Endothelial cell of umbilical vein (primary cell): Measurements from ENCODE around the gene PM20D2. TPM values are rescaled to one million over a fixed set of nuclear protein-coding genes. Genes with fewer than 3 reads are reported as not detected.

Experiments used
- BruUV-seq: library from RNA; stranded (reverse); fragments of 400-500 nt; replicated peaks from 2 replicates; lab custom pipeline; 2021; lab: Mats Ljungman, UMichigan
- CTCF ChIA-PET: fragments of 300-600, 350-600 bp; sonication (Branson Sonifier 250); formaldehyde crosslinking; loops from one replicate; lab custom pipeline; 2021; ENCODE audit warnings: antibody characterized with exemption, inconsistent platforms; lab: Charles Lee
- POLR2A ChIA-PET: fragments of 300-600, 350-600 bp; sonication (Branson Sonifier 250); formaldehyde crosslinking; loops from one replicate; lab custom pipeline; 2021; ENCODE audit warnings: antibody characterized with exemption, inconsistent platforms; lab: Charles Lee
- DNase-seq: peaks from one replicate; pipeline ENCODE4 v3.0.0-alpha.2; 2011; ENCODE audit warnings: low read depth, low spot score
- FAIRE-seq: peaks from 2 replicates; lab custom pipeline; 2011; peaks lifted over from hg19 to GRCh38; lab: Jason Lieb, UNC
- H2AFZ ChIP-seq: 2 replicates; pipeline ENCODE4 v1.6.0; 2012; ENCODE audit warnings: low read depth, low read length, control low read depth, inconsistent platforms
- H3K27ac ChIP-seq: 2 replicates; pipeline ENCODE4 v1.5.1; 2011; ENCODE audit warnings: low read depth, mild to moderate bottlenecking, control low read depth, low read length, moderate library complexity; ENCODE audit not compliant: insufficient read depth
- H3K27me3 ChIP-seq, 2 experiments: 2 replicates each; pipeline versions ENCODE4 v1.6.0 to v1.6.1; 2011; ENCODE audit warnings: low read length in 2 of 2, mixed read lengths in 1 of 2; ENCODE audit not compliant: control insufficient read depth in 2 of 2, insufficient read depth in 2 of 2
- H3K36me3 ChIP-seq, 2 experiments: 2 replicates in 1 of 2; 3 replicates in 1 of 2; pipeline ENCODE4 v1.5.1; 2011; ENCODE audit warnings: low read length in 2 of 2, mild to moderate bottlenecking in 1 of 2, moderate library complexity in 1 of 2; ENCODE audit not compliant: control insufficient read depth in 2 of 2, insufficient read depth in 2 of 2; ENCODE audit errors: extremely low read depth in 1 of 2
- H3K4me1 ChIP-seq: 3 replicates; pipeline ENCODE4 v1.5.1; 2011; ENCODE audit warnings: mild to moderate bottlenecking, low read length; ENCODE audit not compliant: control insufficient read depth, insufficient read depth; ENCODE audit errors: extremely low read depth
- H3K4me2 ChIP-seq: 2 replicates; pipeline ENCODE4 v1.6.1; 2011; ENCODE audit warnings: low read length, control low read depth, mixed read lengths; ENCODE audit not compliant: insufficient read depth
- H3K4me3 ChIP-seq, 3 experiments: fragments of 200-600 bp in 1 of 3; sonication (generic), shearing (Covaris generic) in 1 of 3; replicated peaks in 1 of 3; 2 replicates each; pipeline ENCODE4 v1.5.1; 2011 to 2016; ENCODE audit warnings: control low read depth in 3 of 3, low read length in 3 of 3, mild to moderate bottlenecking in 2 of 3, inconsistent platforms in 1 of 3, low read depth in 1 of 3, moderate library complexity in 1 of 3; ENCODE audit not compliant: insufficient read depth in 1 of 3
- H3K79me2 ChIP-seq: 2 replicates; pipeline ENCODE4 v1.6.0; 2012; ENCODE audit warnings: low read length, inconsistent platforms; ENCODE audit not compliant: control insufficient read depth, insufficient read depth
- H3K9ac ChIP-seq: replicated peaks from 2 replicates; pipeline ENCODE3; 2011; ENCODE audit warnings: low read length, control low read depth; ENCODE audit not compliant: insufficient read depth; ENCODE audit errors: extremely low read depth
- H3K9me1 ChIP-seq: replicated peaks from 3 replicates; pipeline ENCODE4 v1.6.0; 2011; ENCODE audit warnings: mild to moderate bottlenecking, low read length; ENCODE audit not compliant: control insufficient read depth, insufficient read depth; ENCODE audit errors: extremely low read depth
- H3K9me3 ChIP-seq: replicated peaks from 2 replicates; pipeline ENCODE4 v1.5.1; 2012; ENCODE audit warnings: low read length, inconsistent platforms; ENCODE audit not compliant: control insufficient read depth, insufficient read depth
- H4K20me1 ChIP-seq: replicated peaks from 2 replicates; pipeline ENCODE3; 2011; ENCODE audit warnings: mild to moderate bottlenecking, low read length; ENCODE audit not compliant: control insufficient read depth, insufficient read depth; ENCODE audit errors: extremely low read depth
- EZH2 ChIP-seq: IDR thresholded peaks from 2 replicates; pipeline ENCODE4 v1.6.1; 2012; ENCODE audit warnings: borderline replicate concordance, low read depth, mild to moderate bottlenecking, moderate library complexity, low read length, inconsistent platforms; ENCODE audit not compliant: severe bottlenecking
- FOS ChIP-seq: IDR thresholded peaks from 2 replicates; pipeline ENCODE4 v1.6.1; 2011; ENCODE audit warnings: mild to moderate bottlenecking, low read length, moderate library complexity, borderline replicate concordance; ENCODE audit not compliant: insufficient read depth
- GATA2 ChIP-seq: IDR thresholded peaks from 2 replicates; pipeline ENCODE4 v1.7.0; 2011; ENCODE audit warnings: low read depth, mild to moderate bottlenecking, moderate library complexity, mixed read lengths, low read length; ENCODE audit not compliant: insufficient read length, insufficient read depth
- JUN ChIP-seq: IDR thresholded peaks from 2 replicates; pipeline ENCODE4 v1.6.1; 2011; ENCODE audit warnings: borderline replicate concordance, low read depth; ENCODE audit not compliant: insufficient read length, insufficient read depth
- MYC ChIP-seq: IDR thresholded peaks from one replicate; pipeline ENCODE4 v1.6.1; 2011; ENCODE audit warnings: mild to moderate bottlenecking, low read depth, low read length
- POLR2A ChIP-seq: IDR thresholded peaks from 2 replicates; pipeline ENCODE4 v1.6.1; 2012; ENCODE audit warnings: low read depth, mild to moderate bottlenecking, control low read depth, low read length
- POLR2AphosphoS5 ChIP-seq: IDR thresholded peaks from 2 replicates; pipeline ENCODE4 v1.6.1; 2012; ENCODE audit warnings: low read depth, mild to moderate bottlenecking, control low read depth, low read length, moderate library complexity; ENCODE audit not compliant: insufficient read depth
- dilution Hi-C: fragments of 300-500 bp; cut with MboI; formaldehyde crosslinking; loops from one replicate; pipeline ENCODE4 v1.15.0; 2019; ENCODE audit warnings: low sequenced_read_pairs; ENCODE audit not compliant: extremely low pct_ligation_motif_present
- intact Hi-C: fragments of 100-400 bp; cut with micrococcal nuclease; formaldehyde crosslinking; loops from one replicate; pipeline ENCODE4 v1.10.0; 2022
- polyA plus RNA-seq, 4 experiments: library from polyadenylated mRNA; depleted of rRNA in 3 of 4; stranded (reverse) in 3 of 4; unstranded in 1 of 4; fragments of >200 nt; gene quantifications; 2 replicates each; pipeline versions ENCODE4 v1.2.1 to v1.2.3, GENCODE V29; 2011 to 2012; ENCODE audit warnings: missing spikeins in 1 of 4
- total RNA-seq: library from RNA; stranded (reverse); gene quantifications from 2 replicates; pipeline ENCODE4 v1.2.3, GENCODE V29; 2021
- TF ChIP-seq, protein P1 (sequence below), 2 donors: IDR thresholded peaks; 1 replicate in 1 of 2; 2 replicates in 1 of 2; pipeline ENCODE4 v1.5.1; 2011; ENCODE audit warnings: low read length in 2 of 2, mild to moderate bottlenecking in 2 of 2, moderate library complexity in 2 of 2, control low read depth in 1 of 2, inconsistent platforms in 1 of 2, low read depth in 1 of 2; ENCODE audit not compliant: insufficient read depth in 1 of 2; ENCODE audit errors: extremely low read depth in 1 of 2
- TF ChIP-seq, protein P2 (sequence below): IDR thresholded peaks from 2 replicates; pipeline ENCODE4 v1.6.1; 2011; ENCODE audit not compliant: insufficient read depth, insufficient read length

PM20D2 gene
- total and polyA plus RNA-seq, 2 donors (not counting 3 experiments of a cell fraction or from before 2014, with no cell fraction given), result 3.0 to 10.9 TPM

DNA sequence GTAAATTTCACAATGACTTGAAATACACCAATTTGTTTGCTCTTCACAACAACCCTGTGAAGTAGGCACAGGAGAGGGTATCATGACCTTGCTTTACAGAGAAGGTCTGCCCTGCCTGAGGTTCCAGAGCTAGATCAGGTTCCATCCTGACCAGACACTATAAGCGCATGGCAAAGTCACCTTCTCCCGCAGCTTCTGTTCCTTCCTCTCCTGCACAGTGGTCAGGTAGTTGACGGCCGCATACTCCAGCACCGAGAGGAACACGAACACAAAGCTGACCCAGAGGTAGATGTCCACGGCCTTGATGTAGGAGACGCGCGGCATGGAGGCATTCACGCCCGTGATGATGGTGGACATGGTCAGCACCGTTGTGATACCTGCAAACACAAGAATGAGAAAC is 34.3 kb downstream of the PM20D2 start:
- H3K9me1 ChIP-seq, result no peaks in the 10 kb centered on the region
- no peak for FAIRE-seq
- BruUV-seq, result no TSS peak

More for the DNA sequence above, 34.3 kb downstream of the PM20D2 start:
- no peak for DNase-seq
- ChIA-PET POLR2A (no interaction called here), CTCF (no interaction called here)
- Histone ChIP-seq H3K4me1 (no peaks in the 10 kb centered on the region), H3K79me2 (no peaks in the 10 kb centered on the region), H3K36me3 (no peaks in the 10 kb centered on the region), H4K20me1 (no peaks in the 10 kb centered on the region), H3K9me3 (no peaks in the 10 kb centered on the region), H3K4me2 (no peak overlapping the region), H3K9ac (no peak overlapping the region), H3K27me3 (peaks cover 0 to 2% of the 10 kb centered on the region in 2 experiments), H3K27ac (no peak overlapping the region), H3K4me3 (no peak overlapping the region), H2AFZ (no peak overlapping the region)
- dilution Hi-C loops (no loop called here), intact Hi-C loops (no loop called here)
- TF ChIP-seq, protein P1, sequence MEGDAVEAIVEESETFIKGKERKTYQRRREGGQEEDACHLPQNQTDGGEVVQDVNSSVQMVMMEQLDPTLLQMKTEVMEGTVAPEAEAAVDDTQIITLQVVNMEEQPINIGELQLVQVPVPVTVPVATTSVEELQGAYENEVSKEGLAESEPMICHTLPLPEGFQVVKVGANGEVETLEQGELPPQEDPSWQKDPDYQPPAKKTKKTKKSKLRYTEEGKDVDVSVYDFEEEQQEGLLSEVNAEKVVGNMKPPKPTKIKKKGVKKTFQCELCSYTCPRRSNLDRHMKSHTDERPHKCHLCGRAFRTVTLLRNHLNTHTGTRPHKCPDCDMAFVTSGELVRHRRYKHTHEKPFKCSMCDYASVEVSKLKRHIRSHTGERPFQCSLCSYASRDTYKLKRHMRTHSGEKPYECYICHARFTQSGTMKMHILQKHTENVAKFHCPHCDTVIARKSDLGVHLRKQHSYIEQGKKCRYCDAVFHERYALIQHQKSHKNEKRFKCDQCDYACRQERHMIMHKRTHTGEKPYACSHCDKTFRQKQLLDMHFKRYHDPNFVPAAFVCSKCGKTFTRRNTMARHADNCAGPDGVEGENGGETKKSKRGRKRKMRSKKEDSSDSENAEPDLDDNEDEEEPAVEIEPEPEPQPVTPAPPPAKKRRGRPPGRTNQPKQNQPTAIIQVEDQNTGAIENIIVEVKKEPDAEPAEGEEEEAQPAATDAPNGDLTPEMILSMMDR (IDR thresholded peaks at IDR 0.05; ENCODE audit: extremely low read depth in 1 of 2, insufficient read depth in 1 of 2, low read depth in 1 of 2, low read length in 2 of 2), result no peak
- TF ChIP-seq POLR2A (no peak), EZH2 (no peak), FOS (no peak), MYC (no peak), POLR2AphosphoS5 (no peak), GATA2 (no peak), JUN (no peak)
- TF ChIP-seq, protein P2, sequence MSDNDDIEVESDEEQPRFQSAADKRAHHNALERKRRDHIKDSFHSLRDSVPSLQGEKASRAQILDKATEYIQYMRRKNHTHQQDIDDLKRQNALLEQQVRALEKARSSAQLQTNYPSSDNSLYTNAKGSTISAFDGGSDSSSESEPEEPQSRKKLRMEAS, result no peak
